Prostate gland (tissue), 2 donors: ENCODE measurements around the gene GNA15.

Experiments used
- POLR2A ChIP-seq: fragments of 450-650 bp; IDR thresholded peaks from one replicate; pipeline ENCODE4 v1.6.1; 2016; ENCODE audit warnings: antibody characterized with exemption, mild to moderate bottlenecking
- POLR2AphosphoS5 ChIP-seq: sonication (generic); formaldehyde crosslinking; IDR thresholded peaks from one replicate; pipeline ENCODE4 v1.6.1; 2017; ENCODE audit warnings: antibody characterized with exemption
- TF ChIP-seq, protein P1 (sequence below), 4 experiments: fragments of 200-600 bp in 2 of 4; fragments of 450-650 bp in 2 of 4; sonication (generic) in 2 of 4; IDR thresholded peaks; 1 replicate in 3 of 4; 2 replicates in 1 of 4; pipeline ENCODE4 v1.5.1; 2016 to 2019; ENCODE audit warnings: antibody characterized with exemption in 4 of 4, mild to moderate bottlenecking in 2 of 4, moderate library complexity in 2 of 4

DNA sequence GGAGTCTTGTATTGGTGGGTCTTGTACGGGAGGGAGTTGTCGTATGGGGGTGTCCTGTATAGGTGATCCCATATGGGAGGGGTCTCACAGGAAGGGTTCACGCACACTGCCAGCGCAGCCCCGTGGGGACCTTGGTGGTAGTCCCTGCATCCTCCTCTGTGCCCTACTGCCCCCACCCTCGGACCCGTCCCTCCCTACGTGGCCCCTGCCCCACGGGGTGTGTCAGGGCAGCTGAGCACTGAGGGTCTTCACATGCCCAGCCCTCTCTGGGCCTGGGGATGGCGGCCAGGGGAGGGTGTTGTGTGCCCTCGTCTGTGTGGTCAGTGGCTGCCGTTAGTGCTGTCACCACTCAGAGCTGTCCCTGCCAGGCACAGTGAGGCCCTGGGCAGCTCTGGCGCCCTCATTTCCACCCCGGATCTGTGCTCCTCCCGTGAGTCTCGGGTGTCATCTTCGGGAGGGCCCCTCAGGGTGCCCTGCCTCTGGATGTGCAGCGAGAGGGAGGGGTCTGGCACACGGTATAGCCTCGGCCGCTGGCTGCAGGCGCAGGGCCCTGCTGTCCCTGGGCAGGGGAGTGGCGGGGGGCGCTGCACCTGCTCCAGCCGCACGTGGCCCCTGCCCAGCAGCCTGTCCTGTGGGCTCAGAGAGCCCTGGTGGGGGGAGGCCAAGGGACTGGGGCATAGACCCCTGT, 16.0 kb upstream of the GNA15 start:
- TF ChIP-seq, protein P1, sequence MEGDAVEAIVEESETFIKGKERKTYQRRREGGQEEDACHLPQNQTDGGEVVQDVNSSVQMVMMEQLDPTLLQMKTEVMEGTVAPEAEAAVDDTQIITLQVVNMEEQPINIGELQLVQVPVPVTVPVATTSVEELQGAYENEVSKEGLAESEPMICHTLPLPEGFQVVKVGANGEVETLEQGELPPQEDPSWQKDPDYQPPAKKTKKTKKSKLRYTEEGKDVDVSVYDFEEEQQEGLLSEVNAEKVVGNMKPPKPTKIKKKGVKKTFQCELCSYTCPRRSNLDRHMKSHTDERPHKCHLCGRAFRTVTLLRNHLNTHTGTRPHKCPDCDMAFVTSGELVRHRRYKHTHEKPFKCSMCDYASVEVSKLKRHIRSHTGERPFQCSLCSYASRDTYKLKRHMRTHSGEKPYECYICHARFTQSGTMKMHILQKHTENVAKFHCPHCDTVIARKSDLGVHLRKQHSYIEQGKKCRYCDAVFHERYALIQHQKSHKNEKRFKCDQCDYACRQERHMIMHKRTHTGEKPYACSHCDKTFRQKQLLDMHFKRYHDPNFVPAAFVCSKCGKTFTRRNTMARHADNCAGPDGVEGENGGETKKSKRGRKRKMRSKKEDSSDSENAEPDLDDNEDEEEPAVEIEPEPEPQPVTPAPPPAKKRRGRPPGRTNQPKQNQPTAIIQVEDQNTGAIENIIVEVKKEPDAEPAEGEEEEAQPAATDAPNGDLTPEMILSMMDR (IDR thresholded peaks at IDR 0.05), result no peak
- no peak for TF ChIP-seq POLR2A
- no peak for TF ChIP-seq POLR2AphosphoS5
